ENCODE results near the gene VWA3B. TPM values are rescaled to one million over a fixed set of nuclear protein-coding genes. Genes with fewer than 3 reads are reported as not detected.

The VWA3B gene
- polyA plus RNA-seq, 12 donors, result 0.35 to 2.3 (median 0.95) TPM; not detected in 2

DNA sequence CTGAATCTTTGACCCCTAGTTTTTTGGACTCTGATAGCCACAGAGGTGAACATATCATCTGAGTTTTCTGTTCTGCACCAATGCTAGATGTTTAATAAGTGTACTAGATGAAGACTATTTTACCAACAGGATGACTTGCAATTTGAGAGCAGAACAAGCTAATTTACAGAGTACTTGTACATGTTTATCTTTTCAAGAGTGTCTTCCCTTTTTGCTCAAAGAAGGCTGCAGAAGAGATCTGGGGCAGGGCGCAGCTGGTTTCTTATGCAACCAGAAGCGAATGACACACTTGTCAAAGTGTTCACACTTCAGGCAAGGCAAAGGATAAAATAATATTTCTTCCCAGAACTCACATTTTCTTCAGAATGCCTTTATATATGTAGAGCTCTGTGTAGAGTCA lies 86.0 kb downstream of the VWA3B start:
- DNase-seq, result no peak

DNA sequence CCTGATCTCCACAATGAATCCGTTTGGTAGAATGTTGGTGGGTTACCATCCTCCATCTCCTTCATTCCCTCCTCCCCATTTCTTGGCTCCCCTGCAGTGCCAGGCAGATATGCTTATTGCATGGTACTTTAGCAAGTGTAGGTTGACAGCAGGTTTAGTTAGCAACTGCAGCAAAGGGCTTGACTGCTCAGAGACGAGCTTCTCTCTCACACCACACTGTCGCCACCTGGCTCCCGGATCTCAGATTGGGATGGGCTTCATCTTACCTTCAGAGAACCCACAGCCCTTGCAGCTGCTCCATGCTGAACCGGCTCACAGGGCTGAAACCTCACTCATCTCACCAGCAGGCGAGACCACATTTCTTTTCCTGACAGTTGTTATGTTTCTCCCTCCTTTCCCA lies 88.8 kb downstream of the VWA3B start:
- no peak for DNase-seq

DNA sequence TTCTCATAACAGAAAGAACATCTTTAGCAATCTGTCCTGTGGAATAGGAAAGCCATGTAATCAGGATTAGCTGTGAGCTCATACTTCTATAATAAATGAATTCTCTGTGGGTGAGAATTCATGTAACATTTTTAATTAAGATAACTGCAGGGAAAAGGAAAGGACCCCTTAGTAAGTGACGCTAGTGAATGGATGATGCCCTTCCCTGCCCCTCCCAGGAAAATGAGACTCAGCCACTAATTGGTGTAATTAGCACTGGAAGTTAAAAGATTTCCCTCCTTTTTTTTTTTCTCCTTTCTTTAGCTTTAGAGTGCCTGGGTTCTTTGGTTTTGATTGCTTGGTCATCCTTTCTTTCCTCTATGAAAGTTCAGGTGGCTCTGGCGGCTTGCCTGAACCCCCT lies 90.3 kb downstream of the VWA3B start:
- DNase-seq, result no peak

DNA sequence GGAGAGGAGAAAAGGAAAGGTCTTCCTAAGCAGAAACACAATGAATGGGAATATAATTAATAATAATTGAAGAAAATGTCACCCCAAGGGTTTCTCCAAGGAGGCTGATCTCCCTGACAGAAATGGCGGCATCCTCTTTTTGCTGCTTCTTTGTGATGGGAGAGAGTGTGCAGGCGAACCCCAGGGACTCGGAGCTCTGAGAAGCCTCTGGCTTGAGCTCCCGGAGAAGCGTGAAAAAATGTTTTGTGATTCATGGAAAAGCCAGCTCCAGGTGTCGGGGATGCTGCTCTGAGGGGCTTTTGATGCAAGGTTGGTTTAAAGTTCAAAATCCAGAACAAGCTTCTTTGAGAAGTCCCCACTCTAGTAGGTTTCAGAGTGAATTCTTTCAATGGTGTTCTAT lies 91.0 kb downstream of the VWA3B start:
- no peak for DNase-seq

DNA sequence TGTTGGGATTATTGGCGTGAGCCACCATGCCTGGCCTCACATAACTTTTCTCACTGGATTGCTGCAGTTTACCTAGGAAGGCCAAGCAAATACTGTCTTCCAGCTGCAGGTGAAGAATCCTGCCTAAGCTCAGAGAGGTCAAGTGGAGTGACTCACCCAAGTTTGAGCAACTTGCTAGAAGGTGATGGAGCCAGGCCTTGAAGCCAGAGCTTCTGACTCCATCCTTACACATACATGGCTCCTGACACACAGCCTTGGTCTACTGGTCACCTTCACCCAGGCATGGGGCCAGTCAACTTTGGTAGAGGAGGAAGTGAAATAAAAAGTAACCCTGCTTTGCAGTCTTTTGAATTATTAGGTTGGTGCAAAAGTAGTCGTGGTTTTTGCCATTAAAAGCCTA lies 93.5 kb downstream of the VWA3B start:
- no peak for DNase-seq

DNA sequence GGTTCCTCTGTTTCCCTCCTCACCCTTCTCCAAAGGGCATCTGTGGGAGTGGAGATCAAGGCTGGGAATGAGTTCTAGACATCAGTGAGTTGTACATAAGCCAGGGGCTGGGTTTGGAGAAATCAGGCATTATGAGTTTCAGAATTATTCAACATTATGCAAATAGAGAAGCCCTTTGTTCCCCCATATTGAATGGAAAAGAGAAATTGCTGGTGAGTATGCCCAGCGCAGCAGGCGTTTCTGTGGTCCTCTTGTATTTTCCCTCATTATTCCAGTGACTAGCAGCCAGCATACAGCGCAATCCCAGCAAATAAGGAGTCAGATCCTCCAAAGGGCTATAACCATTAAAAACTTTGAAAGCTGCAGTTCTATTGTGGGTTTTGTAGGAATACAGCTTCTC lies 94.4 kb downstream of the VWA3B start:
- DNase-seq, result no peak

DNA sequence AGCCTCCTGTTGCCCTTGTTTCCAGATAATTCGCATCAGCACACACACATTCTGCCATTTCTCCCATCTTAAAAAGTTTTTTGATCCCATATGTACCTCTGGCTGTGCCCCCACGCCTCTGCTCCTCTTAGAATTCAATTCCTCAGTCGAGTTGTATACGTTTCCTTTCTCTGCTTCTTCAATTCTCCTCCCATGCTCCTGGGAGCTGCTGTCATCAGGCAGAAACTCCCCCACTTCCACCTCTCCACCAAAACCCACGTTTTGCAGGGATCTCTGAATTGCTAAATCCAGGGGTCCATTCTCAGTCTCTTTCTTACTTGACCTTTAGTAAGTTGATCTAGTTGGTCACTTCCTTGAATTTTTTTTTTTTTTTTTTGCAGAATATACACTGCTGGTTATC lies 98.8 kb downstream of the VWA3B start:
- DNase-seq, result no peak

DNA sequence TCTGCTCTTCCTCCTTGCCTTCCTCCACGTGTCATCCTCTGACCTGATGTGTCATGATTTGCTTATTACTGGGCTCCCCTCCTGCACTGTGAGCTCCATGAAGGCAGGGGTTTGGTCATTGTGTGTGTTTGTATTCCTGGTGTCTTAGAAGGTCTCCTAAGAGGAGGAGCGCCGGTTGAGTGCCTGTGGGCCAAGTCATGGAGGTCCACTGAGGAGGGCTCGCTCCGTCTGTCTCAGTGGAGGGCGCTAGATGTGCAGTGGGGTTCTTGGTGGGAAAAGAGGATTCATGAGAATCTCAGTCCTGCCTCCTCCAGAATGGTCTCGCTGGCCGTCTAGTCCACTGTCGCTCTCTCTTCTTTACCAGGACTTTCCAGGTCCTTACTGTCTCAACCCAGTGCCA lies 100.2 kb downstream of the VWA3B start:
- no peak for DNase-seq

DNA sequence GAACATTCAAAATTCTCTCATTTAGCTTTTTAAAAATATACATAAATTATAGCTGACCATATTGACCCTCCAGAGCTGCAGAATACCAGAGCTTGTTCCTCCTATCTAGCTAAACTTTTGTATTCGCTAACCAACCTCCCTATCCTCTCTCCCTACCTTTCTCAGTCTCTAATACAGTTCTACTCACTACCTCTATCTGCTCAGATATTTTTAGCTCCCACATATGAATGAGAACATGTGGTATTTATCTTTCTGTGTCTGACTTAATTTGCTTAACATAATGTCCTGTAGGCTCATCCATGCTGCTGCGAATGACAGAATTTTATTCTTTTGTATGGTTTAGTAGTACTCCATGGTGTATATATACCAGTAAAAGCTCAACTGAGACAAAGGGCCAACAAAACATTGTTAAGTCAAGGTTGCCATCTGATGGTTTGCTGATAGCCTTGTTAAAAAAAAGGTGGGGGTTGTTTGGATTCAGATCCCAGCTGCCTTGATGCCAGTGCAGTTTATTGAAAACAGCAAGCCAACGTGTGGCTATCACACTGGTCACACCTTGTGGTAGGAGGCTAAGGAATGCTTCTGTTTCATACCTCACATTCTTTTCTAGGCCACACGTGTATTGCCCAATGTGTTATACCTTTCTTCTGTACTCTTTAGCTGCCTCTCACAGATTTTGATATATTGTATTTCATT lies 101.5 kb downstream of the VWA3B start:
- no peak for DNase-seq

DNA sequence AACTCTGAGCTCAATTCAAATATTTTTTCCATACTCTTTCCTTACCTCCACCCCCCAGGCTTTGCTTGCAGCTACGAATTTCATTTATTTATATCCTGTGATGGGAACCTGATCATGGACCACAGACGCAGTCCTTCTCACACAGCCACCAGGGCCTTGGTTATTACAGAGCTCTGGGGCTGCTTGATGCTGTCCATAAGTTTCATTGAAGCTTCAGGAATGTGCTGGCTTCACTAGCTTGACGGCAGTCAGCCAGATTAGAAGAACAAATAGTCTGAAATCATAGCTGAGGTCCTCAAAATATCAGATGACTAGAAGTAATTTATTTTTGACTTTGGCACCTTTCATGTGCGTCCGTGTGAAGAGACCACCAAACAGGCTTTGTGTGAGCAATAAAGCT lies 104.9 kb downstream of the VWA3B start:
- DNase-seq, result no peak

DNA sequence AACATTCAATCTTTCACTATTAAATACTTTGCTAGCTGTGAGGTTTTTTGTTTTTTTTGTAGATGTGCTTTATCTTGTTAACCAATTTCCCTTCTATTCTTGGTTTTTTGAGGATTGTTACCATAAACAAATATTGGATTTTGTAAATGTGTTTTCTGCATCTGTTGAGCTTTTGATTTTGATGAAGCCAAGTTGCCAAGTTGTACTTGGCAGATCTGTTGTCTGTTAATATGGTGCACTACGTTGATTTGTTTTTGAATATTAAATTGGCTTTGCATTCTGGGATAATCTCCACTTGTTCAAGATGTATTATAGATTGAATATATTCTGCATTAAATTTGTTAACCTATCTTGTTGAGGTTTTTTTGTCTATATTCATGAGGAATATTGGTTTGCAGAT lies 114.6 kb downstream of the VWA3B start:
- no peak for DNase-seq

DNA sequence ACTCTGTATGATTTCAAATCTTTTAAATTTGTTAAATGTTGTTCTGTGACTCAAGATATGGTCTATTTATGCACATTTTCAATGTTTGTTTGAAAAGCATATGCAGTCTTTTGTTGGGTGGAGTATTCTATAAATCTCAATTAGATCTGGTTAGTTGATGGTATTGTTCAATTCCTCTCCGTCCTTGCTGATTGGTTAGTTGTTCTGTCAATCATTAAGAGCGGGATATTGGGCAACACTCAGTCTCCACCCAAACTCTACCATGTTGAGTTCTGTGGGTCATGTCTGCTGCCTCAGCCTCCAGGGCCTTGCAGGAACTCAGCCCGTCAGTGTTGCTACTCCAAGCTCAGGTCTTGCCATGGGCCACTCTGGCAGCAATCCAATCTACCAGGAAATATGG lies 118.9 kb downstream of the VWA3B start:
- DNase-seq, result no peak

DNA sequence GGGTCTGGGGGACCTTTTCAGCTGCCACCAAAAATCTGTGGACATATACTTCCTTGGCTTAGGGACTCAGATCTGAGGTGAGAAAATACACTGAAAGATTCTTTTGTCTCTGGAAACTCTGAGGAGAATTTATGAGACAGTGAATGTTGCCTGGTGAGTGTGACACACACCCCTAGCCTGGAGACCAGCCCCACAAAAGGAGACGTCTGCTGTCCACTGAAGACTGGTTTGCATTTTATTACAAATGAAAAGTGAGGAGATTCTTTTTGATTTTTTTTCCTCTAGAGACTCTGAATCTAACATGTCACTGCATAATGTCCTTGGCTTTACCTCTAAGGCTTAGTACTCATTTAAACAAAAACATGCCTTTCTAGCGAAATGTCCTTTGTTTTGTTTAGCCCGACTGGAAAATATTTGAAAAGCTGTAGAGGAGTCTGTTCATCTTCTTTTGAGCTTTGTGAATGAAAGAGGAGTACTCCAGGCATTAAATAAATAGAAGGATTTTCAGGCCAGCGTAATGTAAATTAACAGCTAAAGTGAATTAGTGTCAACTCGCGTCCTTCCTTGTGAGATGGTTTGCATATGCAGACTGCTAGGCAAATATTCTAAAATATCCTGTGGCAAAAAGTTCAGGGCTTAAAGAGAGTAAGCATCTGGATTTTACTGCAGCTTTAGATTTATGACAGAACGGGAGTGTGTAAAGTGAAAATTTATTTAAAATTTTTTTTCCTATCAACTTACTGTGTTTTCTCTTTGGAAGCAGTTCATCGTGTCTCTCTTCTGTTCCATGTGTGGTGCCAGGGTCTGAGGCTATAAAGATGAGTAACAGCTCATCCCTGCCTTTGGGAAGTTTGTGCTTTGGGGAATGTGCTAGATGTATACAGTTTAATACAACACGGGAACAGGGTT lies 125.4 kb downstream of the VWA3B start:
- DNase-seq, result no peak

DNA sequence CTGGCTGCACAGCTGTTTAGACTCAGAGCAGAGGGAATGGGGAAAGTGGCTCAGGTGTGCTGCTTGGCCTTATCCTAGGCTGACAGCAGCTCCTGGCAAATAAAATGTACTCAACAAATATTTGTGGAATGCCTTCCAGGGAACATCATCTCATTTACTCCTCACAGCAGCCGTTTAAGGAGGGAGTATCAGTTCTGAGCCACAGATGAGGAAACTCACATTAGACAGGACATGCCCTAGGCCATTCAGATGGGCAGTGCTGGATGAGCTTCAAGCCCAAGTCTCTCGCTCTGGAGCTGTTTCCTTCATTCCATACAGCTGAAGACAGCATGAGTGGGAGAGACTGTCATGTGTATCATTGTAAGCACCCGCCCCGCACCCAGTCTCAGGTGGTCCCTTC lies 129.6 kb downstream of the VWA3B start:
- no peak for DNase-seq

DNA sequence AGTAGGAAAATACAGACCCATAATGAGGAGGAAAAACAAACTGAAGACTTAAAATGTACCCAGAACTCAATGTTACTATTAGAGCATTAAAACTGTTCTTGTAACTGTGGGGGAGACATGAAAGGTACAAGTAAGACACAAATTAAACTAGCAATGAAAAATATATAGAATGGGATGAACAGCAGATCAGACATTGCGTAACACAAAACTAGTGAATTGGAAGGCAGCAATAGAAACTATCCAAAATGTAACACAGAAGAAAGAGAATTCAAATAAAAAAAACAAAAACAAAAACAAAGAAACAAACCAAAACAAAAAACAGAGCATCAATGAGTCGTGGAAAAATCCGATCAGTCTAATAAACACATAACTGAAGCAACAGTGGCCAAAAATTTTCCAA lies 132.2 kb downstream of the VWA3B start:
- DNase-seq, result no peak

DNA sequence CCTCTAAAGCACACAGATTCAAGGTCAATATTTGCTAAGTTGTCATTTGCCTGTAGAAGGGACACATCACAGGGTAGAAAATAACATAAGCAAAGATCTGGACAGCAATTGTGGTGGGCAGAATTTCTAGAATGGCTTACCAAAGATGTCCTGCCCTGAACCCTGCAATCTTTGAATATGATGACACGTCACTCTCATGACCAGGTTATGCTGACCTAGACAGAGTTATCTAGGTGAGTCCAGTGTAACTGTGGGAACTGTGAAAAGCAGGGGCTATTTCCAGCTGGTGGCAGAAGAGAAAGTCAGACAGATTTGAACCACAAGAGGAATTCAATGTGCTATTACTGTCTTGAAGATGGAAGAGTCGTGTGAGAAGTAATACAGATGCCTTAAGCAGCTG lies 147.0 kb downstream of the VWA3B start:
- no peak for DNase-seq

DNA sequence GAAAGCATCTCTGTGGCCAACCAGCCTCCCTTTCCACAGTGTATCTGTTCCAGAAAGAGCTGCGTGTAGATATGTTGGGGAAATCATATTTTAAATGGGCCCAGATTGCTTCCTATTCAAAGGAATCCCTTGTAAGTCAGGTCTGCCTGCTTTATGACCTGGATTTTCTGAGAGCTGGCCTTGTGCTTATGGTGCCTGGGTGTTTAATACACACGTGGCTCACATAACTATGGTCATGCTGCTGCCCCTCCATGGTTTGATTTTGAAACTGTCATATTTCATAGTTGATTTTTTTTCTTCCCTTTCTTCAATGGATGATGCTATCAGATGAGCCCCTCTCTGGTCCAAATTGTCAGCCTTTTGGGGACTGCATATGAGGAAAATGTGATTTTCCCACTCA lies 147.8 kb downstream of the VWA3B start:
- no peak for DNase-seq

DNA sequence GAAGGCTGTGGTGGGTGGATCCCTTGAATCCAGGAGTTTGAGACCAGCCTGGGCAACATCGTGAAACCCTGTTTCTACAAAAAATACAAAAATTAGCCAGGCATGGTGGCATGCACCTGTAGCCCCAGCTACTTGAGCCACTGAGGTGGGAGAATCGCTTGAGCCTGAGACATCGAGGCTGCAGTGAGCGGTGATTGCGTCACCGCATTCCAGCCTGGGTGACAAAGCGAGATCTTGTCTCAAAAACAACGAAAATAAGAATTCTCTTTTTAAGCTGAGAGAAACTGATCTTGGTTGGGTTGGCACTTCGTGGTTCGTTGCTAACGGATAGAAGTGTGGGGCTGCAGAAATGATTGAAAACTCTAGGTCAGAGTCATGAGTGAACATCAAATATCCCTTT lies 150.0 kb downstream of the VWA3B start:
- DNase-seq, result no peak

DNA sequence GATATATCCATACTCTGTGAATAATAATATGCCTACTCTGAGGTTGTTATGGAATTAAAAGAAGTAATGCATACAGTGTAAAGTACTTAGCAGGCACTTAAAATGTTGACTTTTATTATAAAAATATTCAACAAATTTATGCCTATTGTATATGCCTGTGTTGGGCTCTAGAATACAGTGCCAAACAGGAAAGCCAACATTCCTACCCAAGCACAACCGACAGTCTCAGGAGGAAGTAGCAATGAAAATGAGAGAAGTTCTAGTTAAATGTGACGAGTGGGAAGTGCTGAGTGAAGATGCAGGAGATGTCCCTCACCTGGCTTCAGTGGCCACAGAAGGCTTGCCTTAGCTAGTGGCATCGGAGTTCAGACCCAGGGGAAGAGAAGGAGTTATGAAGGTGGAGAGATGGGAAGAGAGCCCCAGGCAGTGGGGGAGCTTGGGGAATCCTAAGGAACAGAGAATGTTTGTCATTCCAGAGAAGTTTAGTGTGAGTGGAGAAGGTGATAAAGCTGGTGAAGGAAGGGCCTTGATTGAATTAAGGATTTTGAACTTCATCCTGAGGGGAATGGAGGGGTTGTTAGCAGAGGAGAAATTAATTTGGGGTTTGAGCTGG lies 153.9 kb downstream of the VWA3B start:
- no peak for DNase-seq

DNA sequence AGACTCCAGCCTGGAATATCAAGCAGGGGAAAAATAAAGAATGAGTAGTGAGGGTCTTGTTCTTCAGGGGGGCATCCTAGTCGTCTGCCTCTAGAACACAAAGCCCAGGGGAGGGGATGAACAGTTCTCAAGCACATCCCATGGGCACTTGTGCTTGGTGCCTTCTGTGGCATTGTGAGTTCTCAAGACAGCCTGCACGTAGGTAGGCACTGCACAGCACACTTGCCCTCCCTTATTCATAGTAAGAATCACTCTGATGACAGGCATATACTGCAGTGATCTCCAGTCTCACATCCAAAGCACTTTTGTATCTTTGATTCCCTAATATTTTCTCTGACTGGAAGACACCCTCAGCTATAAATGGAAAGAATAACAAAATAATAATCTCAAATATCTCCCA lies 154.6 kb downstream of the VWA3B start:
- no peak for DNase-seq

DNA sequence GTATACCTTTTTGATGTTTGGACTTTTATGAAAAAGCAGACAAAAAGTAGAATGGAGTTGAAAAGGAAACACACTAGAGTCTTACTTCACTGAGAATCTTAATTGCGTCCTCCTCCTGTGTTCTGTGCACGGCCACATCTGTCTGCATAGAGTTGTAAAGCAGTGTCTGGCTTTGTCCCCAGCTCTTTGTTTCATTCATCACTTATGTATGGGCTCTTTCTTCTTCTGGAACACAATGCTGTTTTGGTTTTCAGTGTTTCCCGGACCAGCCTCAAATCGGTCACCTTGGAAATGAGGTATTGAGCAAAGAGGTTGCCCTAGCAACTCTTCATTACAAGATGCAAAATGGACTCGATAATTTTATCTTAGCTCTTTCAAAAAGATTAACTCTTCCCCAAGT lies 155.0 kb downstream of the VWA3B start:
- no peak for DNase-seq

DNA sequence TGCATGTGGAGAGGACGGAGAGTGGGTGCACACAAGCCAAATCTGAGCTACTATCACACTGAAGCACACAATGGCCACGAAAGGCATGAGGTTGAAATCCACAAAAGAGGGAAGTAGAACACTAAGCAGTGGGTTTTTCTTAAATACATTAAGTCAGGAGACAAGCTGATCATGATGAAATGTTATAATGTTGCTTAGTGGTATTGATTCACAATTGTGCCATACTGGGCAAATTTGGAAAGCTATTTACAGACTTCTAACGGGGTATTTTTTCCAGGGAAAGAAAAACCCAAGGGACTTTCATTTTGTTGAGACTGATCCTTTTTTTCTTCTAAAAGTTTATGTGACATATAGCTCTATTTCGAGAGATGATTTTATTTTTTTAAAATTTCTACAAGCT lies 158.5 kb downstream of the VWA3B start:
- no peak for DNase-seq

DNA sequence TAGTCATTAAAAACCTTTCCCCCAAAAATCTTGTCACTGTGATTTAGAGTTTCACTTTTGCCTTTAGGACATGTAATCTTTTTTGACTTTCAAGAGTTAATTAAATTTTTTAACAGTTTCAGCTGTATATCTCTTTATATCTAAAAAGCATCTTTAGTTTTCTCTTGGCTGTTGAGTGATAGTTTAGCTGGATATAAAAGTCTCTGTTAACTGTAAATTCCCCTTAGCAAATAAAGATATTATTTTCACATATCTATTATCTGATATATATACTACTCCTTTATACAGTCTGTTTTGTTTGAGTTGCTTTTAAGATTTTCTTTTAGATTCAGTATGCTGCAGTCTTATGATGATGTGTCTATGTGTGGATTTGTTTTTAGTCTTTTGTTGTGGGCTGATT lies 160.4 kb downstream of the VWA3B start:
- no peak for DNase-seq

Data from muscle of arm (tissue), 12 donors.